ENCODE data around the gene CEP152. TPM values are rescaled to one million over a fixed set of nuclear protein-coding genes. Genes with fewer than 3 reads are reported as not detected.
"Not testable (repeated sequence)": the region's sequence is repeated elsewhere in the genome, so short reads cannot be mapped to it uniquely, and the experiment has no call there.

CEP152 gene
- total RNA-seq, 4 donors from 2014 or later: 0.51 to 2.4 (median 1.4) TPM

GRCh38 chr15:48792408-48792807 lies 18.5 kb downstream of the CEP152 start:
- in situ Hi-C loops (cut with MboI; ENCODE audit: low sequenced_read_pairs in 4 of 4): no loop called here

DNA sequence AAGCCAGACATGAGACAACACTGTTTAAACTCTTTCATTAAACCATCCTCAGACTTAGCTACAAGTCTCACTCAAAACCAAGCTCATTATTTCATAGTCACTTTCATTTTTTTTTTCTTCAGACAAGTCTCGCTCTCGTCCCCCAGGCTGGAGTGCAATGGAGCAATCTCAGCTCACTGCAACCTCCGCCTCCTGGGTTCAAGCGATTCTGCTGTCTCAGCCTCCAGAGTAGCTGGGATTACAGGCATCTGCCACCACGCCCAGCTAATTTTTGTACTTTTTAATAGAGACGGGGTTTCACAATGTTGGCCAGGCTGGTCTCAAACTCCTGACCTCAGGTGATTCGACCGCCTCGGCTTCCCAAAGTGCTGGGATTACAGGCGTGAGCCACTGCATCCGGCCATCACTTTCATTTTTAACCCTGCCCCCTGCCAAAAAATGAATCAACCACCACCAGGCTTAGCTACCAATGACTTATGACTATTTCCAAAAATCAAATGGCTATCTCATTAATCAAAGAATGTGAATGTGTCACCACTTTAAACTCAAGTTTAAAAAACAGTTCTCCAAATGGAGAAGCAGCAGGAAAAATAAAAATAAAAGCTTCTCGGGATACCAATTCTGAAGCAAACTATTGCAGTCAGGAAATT lies 20.3 kb downstream of the CEP152 start:
- peak in 1 of 2 donors; percentile 24 for DNase-seq
- H3K27ac ChIP-seq; in situ Hi-C loops (cut with MboI; ENCODE audit: low sequenced_read_pairs in 4 of 4); H3K27me3 ChIP-seq; ATAC-seq; H3K9me3 ChIP-seq; H3K4me1 ChIP-seq; H3K36me3 ChIP-seq: not testable (repeated sequence)
- intact Hi-C loops (cut with DNase I; ENCODE audit: low total_unique reads): loop anchor here (10.0 kb wide), 1 partner anchor 146 kb away; the partner anchor contains the start of gene FBN1
- H3K4me3 ChIP-seq: peak overlapping the region in 1 of 4 donors; percentile 11

More at GRCh38 chr15:48792408-48792807, 18.5 kb downstream of the CEP152 start:
- Histone ChIP-seq H3K4me3 (no peak overlapping the region), H3K36me3 (no peaks in the 10 kb centered on the region), H3K27me3 (no peaks in the 10 kb centered on the region), H3K9me3 (no peaks in the 10 kb centered on the region), H3K4me1 (no peaks in the 10 kb centered on the region), H3K27ac (no peak overlapping the region)
- intact Hi-C loops (cut with DNase I; ENCODE audit: low total_unique reads): loop anchor here (10.0 kb wide), 1 partner anchor 148 kb away; the partner anchor contains the start of gene FBN1
- ATAC-seq (no peak), DNase-seq (no peak)
- TF ChIP-seq POLR2A (IDR thresholded peaks at IDR 0.05): no peak
- TF ChIP-seq, protein P1, sequence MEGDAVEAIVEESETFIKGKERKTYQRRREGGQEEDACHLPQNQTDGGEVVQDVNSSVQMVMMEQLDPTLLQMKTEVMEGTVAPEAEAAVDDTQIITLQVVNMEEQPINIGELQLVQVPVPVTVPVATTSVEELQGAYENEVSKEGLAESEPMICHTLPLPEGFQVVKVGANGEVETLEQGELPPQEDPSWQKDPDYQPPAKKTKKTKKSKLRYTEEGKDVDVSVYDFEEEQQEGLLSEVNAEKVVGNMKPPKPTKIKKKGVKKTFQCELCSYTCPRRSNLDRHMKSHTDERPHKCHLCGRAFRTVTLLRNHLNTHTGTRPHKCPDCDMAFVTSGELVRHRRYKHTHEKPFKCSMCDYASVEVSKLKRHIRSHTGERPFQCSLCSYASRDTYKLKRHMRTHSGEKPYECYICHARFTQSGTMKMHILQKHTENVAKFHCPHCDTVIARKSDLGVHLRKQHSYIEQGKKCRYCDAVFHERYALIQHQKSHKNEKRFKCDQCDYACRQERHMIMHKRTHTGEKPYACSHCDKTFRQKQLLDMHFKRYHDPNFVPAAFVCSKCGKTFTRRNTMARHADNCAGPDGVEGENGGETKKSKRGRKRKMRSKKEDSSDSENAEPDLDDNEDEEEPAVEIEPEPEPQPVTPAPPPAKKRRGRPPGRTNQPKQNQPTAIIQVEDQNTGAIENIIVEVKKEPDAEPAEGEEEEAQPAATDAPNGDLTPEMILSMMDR (IDR thresholded peaks at IDR 0.05 in 4 of 5, conservative IDR thresholded peaks at IDR 0.05 in 1 of 5): no peak

GRCh38 chr15:48785712-48786111 lies 25.2 kb downstream of the CEP152 start:
- Histone ChIP-seq H3K4me3 (no peak overlapping the region), H3K36me3 (peaks cover 0 to 7% of the 10 kb centered on the region in 2 donors), H3K27ac (no peak overlapping the region), H3K4me1 (no peaks in the 10 kb centered on the region), H3K9me3 (no peaks in the 10 kb centered on the region), H3K27me3 (no peaks in the 10 kb centered on the region)
- TF ChIP-seq POLR2A (IDR thresholded peaks at IDR 0.05): no peak
- TF ChIP-seq, protein P1 (IDR thresholded peaks at IDR 0.05 in 4 of 5, conservative IDR thresholded peaks at IDR 0.05 in 1 of 5): no peak
- intact Hi-C loops (cut with DNase I; ENCODE audit: low total_unique reads): no loop called here
- no peak for DNase-seq
- no peak for ATAC-seq
- in situ Hi-C loops (cut with MboI; ENCODE audit: low sequenced_read_pairs in 4 of 4): no loop called here

GRCh38 chr15:48785195-48785594 lies 25.7 kb downstream of the CEP152 start:
- H3K9me3 ChIP-seq: no peaks in the 10 kb centered on the region
- no peak for ATAC-seq
- H3K4me1 ChIP-seq: no peaks in the 10 kb centered on the region
- H3K4me3 ChIP-seq: no peak overlapping the region
- peak in 1 of 2 donors; percentile 23 for DNase-seq
- in situ Hi-C loops (cut with MboI; ENCODE audit: low sequenced_read_pairs in 4 of 4): no loop called here
- no peaks in the 10 kb centered on the region for H3K27me3 ChIP-seq
- TF ChIP-seq, protein P1 (IDR thresholded peaks at IDR 0.05 in 4 of 5, conservative IDR thresholded peaks at IDR 0.05 in 1 of 5): no peak
- no peak for TF ChIP-seq POLR2A (IDR thresholded peaks at IDR 0.05)
- H3K36me3 ChIP-seq: peaks cover 0 to 7% of the 10 kb centered on the region in 2 donors
- intact Hi-C loops (cut with DNase I; ENCODE audit: low total_unique reads): no loop called here
- H3K27ac ChIP-seq: no peak overlapping the region

- H3K36me3 ChIP-seq: peaks cover 0 to 7% of the 10 kb centered on the region in 2 donors
- TF ChIP-seq, protein P1 (IDR thresholded peaks at IDR 0.05 in 4 of 5, conservative IDR thresholded peaks at IDR 0.05 in 1 of 5): no peak
- no peak for TF ChIP-seq POLR2A (IDR thresholded peaks at IDR 0.05)
- DNase-seq (no peak), ATAC-seq (no peak)
- H3K27ac ChIP-seq: no peak overlapping the region
- in situ Hi-C loops (cut with MboI; ENCODE audit: low sequenced_read_pairs in 4 of 4) (no loop called here), intact Hi-C loops (cut with DNase I; ENCODE audit: low total_unique reads) (no loop called here)
- no peaks in the 10 kb centered on the region for H3K4me1 ChIP-seq
- no peaks in the 10 kb centered on the region for H3K27me3 ChIP-seq
- no peaks in the 10 kb centered on the region for H3K9me3 ChIP-seq
- H3K4me3 ChIP-seq: no peak overlapping the region
Observed at GRCh38 chr15:48784756-48785155, 26.1 kb downstream of the CEP152 start.

Data from gastrocnemius medialis (tissue), 4 donors.